ENCODE results near the gene FOXK2.

The FOXK2 gene

DNA sequence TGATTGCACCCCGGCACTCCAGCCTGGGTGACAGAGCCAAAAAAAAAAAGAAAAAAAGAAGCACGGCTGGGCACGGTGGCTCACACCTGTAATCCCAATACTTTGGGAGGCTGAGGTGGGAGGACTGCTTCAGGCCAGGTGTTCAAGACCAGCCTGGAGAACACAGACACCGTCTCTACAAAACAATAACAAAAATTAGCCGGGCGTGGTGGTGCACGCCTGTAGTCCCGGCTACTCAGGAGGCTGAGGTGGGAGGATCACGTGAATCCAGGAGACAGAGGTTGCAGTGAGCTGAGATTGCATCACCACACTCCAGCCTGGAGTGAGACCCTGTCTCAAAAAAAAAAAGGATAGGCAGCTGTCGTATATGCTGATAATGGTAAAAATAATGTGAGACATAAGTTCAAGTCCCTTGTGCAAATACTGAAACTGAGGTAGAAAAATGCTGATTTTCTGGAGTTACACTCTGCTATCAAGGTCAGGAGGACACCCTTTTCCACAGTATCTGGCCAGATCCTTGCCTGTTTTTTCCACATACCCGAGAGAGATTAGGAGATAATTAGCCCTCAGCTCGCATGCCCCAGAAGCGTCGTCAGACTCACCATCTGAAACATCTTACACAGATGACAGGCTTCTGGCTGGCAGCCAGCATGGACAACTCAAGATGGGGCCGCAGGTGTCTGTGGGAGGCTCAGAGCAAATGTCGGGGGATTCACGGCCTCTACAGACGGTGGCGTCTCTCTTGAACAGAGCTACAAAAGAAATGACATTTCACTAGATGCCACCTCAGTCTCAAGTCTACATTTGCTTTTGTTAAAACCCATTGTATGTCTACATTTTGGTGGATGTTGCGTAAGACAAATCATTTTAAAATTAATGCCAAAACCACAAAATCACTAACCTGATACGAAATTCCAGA is 91.9 kb downstream of the FOXK2 start:
- no peak for DNase-seq

DNA sequence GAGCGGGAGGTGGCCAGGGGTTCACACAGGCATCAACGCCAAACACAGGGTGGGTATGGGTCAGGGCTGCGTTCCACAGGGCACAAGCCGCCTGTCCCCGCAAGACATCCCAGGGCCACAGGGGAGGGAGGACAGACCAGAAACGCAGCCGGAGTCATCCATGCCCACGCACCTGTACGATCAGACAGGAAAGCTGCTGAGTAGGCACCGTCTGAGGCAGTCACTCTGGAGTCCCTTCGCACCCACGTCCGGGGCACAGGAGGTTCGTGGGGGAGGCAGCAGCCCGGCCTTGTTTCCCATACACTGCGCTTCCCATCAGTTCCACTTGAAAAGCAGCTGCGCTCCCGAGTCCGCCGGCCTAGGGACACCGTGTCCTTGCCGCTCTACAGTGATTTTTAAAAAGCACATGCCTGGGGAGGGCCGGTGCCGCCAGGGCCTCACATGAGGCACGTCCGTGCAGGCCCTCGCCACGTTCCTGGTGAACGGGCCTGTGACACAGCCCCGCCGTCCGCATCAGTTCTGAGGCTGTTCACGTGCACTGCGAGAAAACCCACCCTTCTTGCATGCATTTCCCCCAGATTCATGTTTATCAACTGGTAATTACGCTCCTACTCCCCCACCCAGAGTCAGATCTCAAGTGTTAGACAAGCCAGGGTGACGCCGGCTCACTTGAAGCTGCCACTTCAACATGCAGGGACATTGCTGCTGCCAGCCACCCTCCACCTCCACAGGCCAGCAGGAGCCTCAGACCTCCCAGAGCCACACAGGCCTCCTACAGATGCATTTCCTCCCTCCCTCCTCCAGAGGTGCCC is 94.0 kb downstream of the FOXK2 start:
- no peak for DNase-seq

DNA sequence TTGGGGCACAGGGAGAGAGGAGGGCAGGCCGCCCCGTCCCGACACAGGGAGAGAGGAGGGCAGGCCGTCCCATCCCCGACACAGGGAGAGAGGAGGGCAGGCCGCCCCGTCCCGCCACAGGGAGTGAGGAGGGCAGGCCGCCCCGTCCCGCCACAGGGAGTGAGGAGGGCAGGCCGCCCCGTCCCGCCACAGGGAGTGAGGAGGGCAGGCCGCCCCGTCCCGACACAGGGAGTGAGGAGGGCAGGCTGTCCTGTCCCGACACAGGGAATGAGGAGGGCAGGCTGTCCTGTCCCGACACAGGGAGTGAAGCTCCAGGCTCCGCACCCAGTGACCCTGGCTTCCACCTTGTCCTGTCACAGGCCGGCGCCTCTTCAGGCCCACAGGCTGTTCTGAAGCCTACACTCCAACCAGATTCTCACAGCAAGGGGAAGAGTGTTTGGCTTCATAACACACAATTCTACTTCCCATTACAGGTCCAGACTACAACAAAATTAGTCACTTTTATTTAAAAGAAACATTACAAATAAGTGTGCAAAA is 94.6 kb downstream of the FOXK2 start:
- DNase-seq, result no peak

DNA sequence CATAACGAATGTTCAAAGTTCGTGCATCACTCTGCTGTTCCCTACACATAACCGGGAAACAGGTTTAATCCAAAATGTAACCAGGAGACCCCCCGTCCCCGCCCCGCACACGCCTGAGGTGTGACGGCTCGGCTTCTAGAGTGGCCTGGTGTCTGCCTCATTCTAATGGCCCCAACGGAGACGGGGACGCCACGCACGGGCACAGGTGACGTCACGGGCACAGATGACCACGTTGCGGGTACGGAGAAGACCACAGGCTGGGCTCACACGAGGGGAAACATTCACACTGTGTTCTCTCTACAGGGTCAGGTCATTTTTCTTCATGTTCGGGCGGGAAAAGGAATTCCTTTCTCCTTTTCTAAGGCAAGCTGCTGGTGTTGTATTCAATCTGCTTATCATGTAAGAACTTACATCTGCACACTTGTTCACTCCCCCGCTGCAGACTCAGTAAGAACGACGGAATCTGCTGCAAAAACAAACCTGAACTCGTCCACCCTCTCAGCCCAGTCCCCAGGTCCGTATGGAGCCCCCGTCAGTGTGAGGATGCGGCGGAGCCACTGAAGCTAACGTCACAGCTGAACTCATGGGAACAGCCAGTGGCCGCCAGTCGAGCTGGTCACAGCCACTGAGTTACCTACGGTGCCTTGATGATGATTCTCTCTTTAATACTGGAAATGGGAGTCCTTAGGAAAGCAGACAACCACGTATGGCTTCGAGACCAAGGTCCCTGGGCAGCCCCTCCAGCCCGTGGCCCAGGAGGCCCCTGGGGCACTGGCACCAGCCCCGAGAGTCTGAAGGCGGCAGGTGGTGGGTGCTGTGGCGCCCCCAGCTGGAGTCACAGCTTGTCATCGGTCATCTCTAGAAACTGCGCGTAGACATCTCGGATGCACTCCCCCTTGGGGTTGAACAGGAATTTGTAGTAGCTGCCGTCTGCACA is 95.8 kb downstream of the FOXK2 start:
- DNase-seq, result no peak

DNA sequence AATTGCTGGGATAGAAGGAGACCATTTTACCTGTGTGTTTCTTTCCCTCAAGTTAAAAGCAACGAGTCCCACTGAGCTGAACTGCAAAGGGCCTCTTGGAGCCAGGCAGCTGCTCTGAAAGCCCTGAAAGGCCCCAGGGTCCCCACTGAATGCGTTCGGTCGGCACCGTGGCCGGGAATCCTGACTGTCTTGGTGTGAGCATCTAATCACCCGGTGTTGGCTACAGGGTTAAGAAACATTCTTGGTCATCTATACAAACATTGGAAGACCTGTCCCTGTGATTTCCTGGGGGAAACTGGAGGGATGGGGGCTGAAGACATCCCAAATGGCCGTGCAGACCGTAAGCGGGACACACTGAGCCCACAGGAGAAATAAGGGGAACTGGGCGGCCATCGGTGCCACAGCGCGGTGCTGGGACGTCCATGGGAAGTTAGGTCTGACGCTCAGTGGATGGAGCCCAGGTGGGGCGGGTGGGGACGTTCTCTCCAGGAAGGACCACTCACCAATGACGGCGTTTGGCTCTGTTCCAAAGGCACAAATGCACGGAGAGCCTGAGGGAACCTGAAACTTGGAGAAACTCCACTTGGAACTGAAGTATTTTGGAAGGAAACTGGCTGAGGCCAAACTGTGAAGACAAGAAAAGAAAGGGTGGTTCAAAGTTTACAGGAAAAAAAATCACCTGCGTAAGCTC is 96.6 kb downstream of the FOXK2 start:
- no peak for DNase-seq

DNA sequence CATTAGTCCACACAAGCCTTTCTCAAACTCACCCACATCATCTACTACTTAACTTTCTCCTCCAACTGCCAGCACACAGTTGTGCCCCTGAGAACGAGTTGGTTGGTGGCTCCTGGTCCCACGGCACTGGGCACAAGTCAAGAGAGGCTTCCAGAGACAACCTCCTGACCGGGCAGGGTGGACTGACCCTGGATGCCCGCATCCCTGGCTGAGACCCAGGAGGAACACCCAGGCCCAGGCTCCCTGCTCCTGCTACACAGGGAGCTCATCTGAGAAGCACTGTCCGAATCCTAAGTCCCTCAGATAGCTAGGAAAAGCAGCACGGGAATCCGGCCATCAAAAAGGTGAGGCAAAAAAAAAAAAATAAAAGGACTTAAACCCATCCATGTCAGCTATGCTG is 99.7 kb downstream of the FOXK2 start:
- DNase-seq, result no peak

DNA sequence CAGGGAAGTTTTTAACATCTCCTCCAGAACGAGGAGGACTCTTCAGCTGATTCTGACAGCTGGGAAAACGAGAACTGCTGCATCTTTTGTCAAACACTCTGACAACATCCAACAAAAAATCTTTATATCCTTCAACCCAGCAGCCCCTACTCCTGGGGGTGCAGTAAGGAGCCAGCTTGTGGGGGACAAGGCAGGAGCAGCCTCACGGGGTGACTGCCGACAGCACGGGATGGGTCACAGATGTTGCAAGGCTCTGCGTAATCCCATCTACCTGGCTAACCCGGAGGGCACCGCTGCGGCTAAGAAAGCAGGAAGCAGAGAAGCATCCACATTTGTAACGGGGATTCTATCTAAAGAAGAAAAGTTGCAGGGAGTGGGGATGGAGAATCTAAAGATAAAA is 100.1 kb downstream of the FOXK2 start:
- DNase-seq, result no peak

DNA sequence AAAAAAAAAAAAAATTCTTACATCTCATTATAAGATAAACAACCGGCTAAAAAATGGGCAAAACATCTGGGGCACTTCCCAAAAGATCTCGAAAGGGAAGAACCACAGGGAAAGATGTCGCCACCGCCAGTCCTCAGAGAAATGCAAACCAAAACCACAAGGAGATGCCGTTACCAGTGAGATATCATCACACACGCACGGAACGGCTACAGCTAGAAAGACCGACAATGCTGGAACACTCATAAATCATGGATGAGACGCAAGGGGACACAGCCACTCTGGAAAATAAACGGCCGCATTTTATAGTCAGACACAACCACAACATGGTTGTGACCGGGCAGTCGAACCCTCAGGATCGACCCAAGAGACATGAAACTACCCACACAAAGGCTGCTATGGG is 104.2 kb downstream of the FOXK2 start:
- DNase-seq, result no peak

DNA sequence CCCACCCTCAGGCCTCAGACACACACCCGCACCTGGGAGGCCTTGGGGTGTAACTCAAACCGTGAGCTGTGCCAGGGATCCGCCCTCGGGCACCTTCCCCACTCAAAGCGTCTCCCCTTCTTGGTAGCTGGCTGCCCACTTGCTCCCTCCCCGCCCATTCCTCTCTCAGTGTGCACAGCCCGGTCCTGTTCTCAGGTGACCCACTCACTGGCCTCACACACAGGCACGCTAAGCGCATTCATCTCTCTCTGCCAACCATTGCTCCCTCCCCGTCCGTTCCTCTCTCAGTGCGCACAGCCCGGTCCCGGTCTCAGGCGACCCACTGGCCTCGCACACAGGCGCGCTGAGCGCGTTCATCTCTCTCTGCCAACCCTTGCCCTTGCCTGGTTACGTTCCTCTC is 107.9 kb downstream of the FOXK2 start:
- DNase-seq, result no peak

DNA sequence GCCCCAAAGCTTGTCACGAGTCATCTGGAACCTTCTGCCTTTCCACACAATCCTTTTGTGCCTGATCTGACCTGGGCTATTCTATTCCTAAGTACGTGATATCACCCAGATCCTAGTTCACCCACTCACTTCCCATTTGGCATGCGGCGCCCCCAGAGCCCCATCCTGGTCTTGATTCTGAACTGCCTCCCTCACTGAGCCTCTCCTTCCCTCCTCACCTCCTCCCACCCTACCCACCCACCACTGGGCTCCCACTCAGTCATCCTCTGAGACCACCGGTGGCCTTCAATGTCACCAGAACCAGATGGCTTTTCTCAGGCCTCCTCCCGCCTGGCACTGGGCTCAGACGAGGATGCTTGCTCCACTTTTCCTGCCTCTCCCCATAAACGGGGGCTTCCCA is 110.2 kb downstream of the FOXK2 start:
- DNase-seq, result no peak

DNA sequence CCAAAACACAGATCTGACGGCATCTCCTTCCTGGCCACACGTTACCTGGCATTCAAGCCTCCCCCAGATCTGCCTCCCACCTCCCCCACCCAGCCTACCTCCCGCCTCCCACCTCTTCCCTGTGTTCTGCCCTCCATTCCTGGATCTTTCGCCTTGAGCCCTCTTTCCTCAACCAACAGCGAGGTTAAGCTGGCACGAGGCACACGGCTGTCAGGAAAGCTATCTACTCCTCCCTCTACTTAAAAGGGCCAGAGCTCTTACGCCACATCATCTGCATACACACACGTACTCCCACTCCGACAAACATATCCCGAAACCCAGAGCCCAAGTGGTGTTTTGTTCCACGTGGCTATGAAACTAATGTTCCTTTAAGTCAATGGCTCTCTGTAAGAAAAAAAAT is 110.7 kb downstream of the FOXK2 start:
- DNase-seq, result no peak

DNA sequence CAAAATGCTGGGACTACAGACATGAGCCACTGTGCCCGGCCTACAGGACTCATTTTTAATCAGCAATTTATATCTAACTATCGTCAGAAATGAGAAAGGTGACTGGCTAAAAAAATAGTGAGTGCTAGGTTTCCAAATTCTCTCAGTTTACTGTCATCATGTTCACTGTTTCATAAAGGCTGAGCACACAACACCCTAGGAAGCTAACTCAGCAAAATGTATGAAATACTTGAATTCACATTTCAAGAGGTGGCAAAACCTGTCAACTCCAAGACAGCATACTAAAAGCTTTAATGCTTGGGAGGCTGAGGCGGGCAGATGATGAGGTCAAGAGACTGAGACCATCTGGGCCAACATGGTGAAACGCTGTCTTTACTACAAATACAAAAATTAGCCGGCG is 112.0 kb downstream of the FOXK2 start:
- DNase-seq, result no peak

DNA sequence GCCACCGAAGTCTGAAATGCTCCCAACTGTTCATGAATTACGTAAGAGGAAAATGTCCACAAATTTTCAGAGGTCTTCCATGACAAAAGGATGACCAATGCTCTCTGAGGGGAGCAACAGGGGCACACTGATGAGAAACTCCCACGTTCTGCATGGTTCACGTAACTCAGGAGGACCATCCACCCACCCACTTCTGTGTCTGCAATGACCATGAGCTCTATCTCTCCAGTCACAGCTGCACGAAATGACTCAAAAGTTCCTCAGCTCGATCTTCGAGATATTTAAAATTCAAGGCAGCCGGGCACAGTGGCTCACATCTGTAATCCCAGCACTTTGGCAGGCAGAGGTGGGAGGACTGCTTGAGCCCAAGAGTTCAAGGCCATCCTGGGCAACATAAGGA is 112.9 kb downstream of the FOXK2 start:
- no peak for DNase-seq

DNA sequence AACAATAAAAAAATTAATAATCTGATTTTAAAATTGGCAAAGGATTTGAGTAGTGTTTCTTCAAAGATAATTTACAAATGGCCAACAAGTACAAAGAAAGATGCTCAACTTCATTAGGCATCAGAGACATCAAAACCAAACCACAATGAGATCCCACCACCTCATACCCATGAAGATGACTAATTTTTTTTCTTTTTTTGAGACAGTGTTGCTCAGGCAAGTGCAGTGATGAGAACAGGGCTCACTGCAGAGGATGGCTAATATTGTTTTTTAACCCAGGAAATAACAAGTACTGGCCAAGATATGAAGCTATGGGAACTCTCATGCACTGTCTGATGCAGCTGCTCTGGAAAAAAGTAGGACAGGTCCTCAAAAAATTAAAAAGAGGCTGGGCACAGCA is 113.8 kb downstream of the FOXK2 start:
- DNase-seq, result no peak

DNA sequence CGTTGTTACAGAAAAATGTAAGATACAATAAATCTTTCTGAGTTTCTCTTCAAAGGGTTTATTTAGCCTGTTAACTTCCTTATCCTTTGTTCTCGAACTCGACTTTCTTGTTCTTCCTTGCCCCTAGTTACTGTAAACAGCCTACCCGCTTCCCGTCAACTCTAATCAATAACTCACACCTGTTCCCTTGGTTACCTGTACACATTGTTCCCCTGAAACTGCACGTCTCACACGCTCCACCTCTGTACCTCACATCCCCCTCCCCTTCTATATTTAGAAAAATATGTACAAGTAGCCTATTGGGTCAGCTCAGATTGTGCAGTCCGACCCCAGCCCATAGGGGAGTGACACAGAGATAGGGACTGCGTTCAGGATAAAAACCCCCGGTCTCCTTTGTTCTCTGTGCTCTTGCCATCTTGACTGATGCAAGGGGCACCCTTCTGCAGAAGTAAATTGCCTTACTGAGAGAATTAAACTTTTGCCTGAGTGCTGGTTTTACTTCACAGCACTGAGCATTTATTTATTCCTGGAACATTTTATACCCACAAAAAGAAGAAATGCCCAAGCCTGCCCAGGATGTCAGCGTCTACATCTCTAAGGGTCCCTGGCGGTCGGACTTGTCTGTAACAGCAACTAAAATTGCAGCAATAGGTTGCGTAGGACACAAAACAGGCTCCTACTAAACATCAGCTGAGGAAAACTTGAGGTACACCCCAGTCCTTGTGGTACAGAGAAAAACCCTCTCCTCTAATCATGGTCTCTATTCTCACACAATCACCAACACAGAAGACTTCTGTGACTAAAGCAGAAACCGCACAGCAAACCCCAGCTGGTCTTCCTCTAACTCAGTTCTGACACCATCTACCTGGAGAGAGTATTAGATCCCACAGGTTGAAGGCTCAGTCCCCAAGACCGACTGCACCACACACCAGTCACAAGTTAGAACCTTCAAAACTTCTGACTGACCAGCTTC is 117.4 kb downstream of the FOXK2 start:
- DNase-seq, result no peak

DNA sequence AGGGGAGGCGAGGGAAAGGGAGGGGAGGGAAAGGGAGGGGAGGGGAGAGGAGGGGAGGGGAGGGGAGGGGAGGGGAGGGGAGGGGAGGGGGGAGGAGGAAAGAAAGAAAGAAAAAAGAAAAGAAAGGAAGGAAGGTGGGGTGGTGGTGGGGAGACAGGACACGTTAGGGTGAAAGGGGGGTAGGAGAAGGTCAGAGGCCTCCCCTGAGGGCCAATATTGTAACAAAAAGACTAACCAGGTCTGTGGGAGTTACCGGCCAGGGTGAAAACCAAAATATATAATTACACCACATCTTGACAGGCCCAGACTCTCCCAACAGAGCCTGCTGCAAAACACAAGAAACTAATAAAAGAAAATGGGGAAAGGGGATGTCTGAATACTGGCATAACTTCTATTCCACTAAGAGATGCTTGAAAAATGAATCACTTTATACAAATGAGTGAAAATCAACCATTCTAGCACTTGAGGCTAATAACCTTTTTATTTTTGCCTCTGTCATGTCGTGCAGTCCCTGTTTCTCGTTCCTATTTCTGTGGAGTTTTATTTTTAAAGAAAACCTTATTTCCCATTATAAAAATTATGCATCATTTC is 118.7 kb downstream of the FOXK2 start:
- no peak for DNase-seq

DNA sequence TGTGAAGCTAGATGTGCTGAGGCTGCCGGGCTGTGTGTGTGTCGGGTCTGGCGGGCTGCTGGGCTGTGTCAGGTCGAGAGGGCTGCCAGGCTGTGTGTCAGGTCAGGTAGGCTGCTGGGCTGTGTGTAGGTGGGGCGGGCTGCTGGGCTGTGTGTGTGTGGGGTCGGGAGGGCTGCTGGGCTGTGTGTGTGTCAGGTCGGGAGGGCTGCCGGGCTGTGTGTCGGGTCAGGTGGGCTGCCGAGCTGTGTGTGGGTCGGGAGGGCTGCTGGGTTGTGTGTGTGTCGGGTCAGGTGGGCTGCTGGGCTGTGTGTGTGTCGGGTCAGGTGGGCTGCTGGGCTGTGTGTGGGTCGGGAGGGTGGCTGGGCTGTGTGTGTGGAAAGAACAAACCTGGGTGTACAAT is 120.1 kb downstream of the FOXK2 start:
- no peak for DNase-seq

DNA sequence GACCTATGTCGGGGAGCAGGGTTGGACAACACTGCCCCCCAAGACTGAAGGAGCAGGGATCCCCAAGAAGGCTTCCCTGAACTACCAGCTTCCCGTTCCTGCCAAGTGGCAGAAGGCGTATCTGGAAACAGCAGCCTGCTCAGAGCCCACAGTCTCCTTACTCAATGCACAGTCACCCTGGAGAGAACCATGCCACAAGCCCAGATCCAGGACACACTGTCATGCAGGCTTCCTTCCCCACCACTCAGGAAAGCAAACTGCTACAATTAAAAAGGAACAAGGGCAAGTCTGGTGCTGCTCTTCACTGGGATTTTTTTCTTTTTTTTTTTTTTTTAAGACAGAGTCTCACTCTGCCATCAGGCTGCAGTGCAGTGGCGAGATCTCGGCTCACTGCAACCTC is 120.5 kb downstream of the FOXK2 start:
- DNase-seq, result no peak

DNA sequence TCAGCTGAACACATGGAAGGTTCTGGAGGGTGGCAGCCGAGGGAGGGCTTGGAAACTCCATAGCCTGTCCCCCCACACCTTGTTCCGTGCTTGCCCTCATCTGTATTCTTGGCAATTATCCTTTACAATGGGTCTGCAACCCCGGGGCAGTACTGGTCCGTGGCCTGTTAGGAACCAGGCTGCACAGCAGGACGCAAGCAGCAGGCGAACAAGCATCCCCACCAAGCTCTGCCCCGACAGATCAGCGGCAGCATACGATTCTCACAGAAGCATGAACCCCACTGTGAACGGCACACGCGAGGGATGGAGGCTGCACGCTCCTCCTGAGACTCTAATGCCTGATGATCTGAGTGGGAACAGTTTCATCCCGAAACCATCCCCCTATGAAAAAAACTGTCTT is 122.5 kb downstream of the FOXK2 start:
- no peak for DNase-seq

DNA sequence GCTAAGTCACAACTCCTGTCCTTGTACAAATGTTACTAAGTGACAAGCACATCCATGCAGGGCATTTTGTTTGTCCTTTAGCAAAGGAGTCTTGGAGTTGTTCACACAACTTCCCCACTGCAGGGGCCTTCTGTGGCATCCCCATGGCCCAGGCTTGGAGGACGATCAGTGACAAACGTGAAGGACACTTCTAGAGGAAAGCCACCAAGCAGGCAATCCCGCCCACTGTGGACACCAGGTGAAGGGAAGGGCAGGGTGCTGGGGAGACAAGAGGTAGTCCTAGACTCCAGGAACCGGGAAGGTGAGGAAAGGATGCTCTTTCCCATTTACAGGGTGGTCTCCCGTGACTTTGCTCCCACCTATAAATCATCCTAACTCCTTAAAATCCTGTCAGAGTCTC is 124.6 kb downstream of the FOXK2 start:
- DNase-seq, result no peak

DNA sequence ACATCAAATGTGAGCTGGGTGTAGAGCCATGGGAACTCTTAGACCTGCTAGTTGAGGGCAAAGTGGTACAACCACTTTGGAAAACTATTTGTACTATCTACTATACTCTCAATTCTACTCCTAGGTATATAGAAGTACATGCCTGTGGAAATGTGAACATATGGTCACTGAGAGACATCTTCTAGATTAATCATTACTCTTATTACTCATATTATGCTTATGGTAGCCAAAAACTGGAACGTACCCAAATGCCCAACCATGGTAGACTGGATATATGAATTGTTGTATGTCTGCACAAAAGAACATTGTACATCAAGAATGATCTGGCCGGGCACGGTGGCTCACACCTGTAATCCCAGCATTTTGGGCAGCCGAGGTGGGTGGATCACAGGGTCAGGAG is 126.0 kb downstream of the FOXK2 start:
- no peak for DNase-seq
